Measurements from ENCODE around the gene ARMC8. TPM values are rescaled to one million over a fixed set of nuclear protein-coding genes. Genes with fewer than 3 reads are reported as not detected.

The ARMC8 gene
- total RNA-seq, 1 donor from 2014 or later, result 54.5 TPM

- peak; percentile 85 for DNase-seq
Measured at GRCh38 chr3:138314751-138315150, 127.7 kb downstream of the ARMC8 start.

GRCh38 chr3:138317687-138318086 lies 130.6 kb downstream of the ARMC8 start:
- DNase-seq, result no peak

GRCh38 chr3:138323971-138324370 lies 136.9 kb downstream of the ARMC8 start:
- DNase-seq, result no peak

- no peak for DNase-seq
Measured at GRCh38 chr3:138325990-138326389, 138.9 kb downstream of the ARMC8 start.

- DNase-seq, result no peak
Measured at GRCh38 chr3:138326866-138327595, 139.9 kb downstream of the ARMC8 start.

GRCh38 chr3:138327831-138328230 lies 140.7 kb downstream of the ARMC8 start:
- DNase-seq, result peak; percentile 46

GRCh38 chr3:138328341-138328740 lies 141.2 kb downstream of the ARMC8 start:
- DNase-seq, result no peak

- DNase-seq, result peak; percentile 86
Measured at GRCh38 chr3:138329127-138329983, 142.3 kb downstream of the ARMC8 start, which contains the start of gene NME9. Gene NME9 (minus strand): TSS chr3:138329851. CDS start chr3:138329335, 516 bp downstream.

GRCh38 chr3:138329984-138330293 lies 142.8 kb downstream of the ARMC8 start:
- DNase-seq, result no peak

GRCh38 chr3:138331143-138331894 lies 144.2 kb downstream of the ARMC8 start:
- DNase-seq, result no peak

GRCh38 chr3:138332472-138333073 lies 145.5 kb downstream of the ARMC8 start:
- DNase-seq, result peak; percentile 56

- no peak for DNase-seq
Measured at GRCh38 chr3:138334608-138335007, 147.5 kb downstream of the ARMC8 start.

GRCh38 chr3:138336454-138336999 lies 149.4 kb downstream of the ARMC8 start:
- DNase-seq, result no peak

GRCh38 chr3:138338244-138338643 lies 151.1 kb downstream of the ARMC8 start:
- no peak for DNase-seq

GRCh38 chr3:138338811-138339210 lies 151.7 kb downstream of the ARMC8 start:
- no peak for DNase-seq

GRCh38 chr3:138340511-138340910 lies 153.4 kb downstream of the ARMC8 start:
- no peak for DNase-seq

GRCh38 chr3:138344754-138345153 lies 157.7 kb downstream of the ARMC8 start:
- DNase-seq, result no peak

Other genes with a start within 250 kb of the ARMC8 start
- gene CLDN18, start 177.1 kb upstream of the ARMC8 start, total RNA-seq, result not detected in 2 replicates
- 2.4 and 4.6 TPM in 2 replicates for gene DZIP1L, start 71.7 kb upstream of the ARMC8 start, total RNA-seq
- not detected in 2 replicates for gene A4GNT, start 54.9 kb upstream of the ARMC8 start, total RNA-seq
- 16.0 and 18.5 TPM in 2 replicates for gene DBR1, start 12.4 kb upstream of the ARMC8 start, total RNA-seq
- gene NME9, start 142.6 kb downstream of the ARMC8 start, total RNA-seq, result not detected in 2 replicates
- gene MRAS, start 161.3 kb downstream of the ARMC8 start, total RNA-seq, result 6.8 and 11.5 TPM in 2 replicates
- gene ESYT3, start 247.3 kb downstream of the ARMC8 start, total RNA-seq, result not detected in 2 replicates

Measured in dermis blood vessel endothelial cell (primary cell).